Trophoblast cell (in vitro differentiated cells and primary cell): ENCODE measurements around the gene GBX2.

Experiments used
- DNase-seq, 2 donors: peaks; one replicate each; pipeline ENCODE4 v3.0.0-alpha.2; 2016
- H2AFZ ChIP-seq: 2 replicates; pipeline ENCODE4 v1.6.1; 2013; ENCODE audit warnings: low read length, moderate library complexity, mild to moderate bottlenecking; ENCODE audit not compliant: insufficient read depth, poor library complexity
- H2AK5ac ChIP-seq: 2 replicates; pipeline ENCODE4 v1.6.1; 2013; ENCODE audit warnings: mild to moderate bottlenecking, low read length
- H2BK120ac ChIP-seq: 2 replicates; pipeline ENCODE4 v1.6.1; 2013; ENCODE audit warnings: low read length, mild to moderate bottlenecking, moderate library complexity; ENCODE audit not compliant: insufficient read depth, poor library complexity
- H2BK12ac ChIP-seq: 2 replicates; pipeline ENCODE4 v1.6.1; 2013; ENCODE audit warnings: mild to moderate bottlenecking, low read length, moderate library complexity
- H2BK5ac ChIP-seq: 2 replicates; pipeline ENCODE4 v1.6.1; 2013; ENCODE audit warnings: low read length, low read depth, moderate library complexity, mild to moderate bottlenecking; ENCODE audit not compliant: poor library complexity
- H3K14ac ChIP-seq: 2 replicates; pipeline ENCODE4 v1.6.1; 2013; ENCODE audit warnings: mild to moderate bottlenecking, low read length
- H3K18ac ChIP-seq: 2 replicates; pipeline ENCODE4 v1.6.1; 2013; ENCODE audit warnings: mild to moderate bottlenecking, low read length
- H3K23ac ChIP-seq: 2 replicates; pipeline ENCODE4 v1.6.1; 2013; ENCODE audit warnings: low read length
- H3K27ac ChIP-seq: 2 replicates; pipeline ENCODE4 v1.5.1; 2013; ENCODE audit warnings: low read depth, mild to moderate bottlenecking, inconsistent platforms, low read length, moderate library complexity
- H3K27me3 ChIP-seq: 2 replicates; pipeline ENCODE4 v1.6.1; 2013; ENCODE audit warnings: inconsistent platforms, mild to moderate bottlenecking, low read length, moderate library complexity; ENCODE audit not compliant: insufficient read depth
- H3K36me3 ChIP-seq, 2 experiments: 1 replicate in 1 of 2; 2 replicates in 1 of 2; pipeline ENCODE4 v1.6.1; 2013; ENCODE audit warnings: low read length in 2 of 2, mild to moderate bottlenecking in 2 of 2, moderate library complexity in 1 of 2; ENCODE audit not compliant: insufficient read depth in 2 of 2, control insufficient read depth in 1 of 2
- H3K4ac ChIP-seq: 2 replicates; pipeline ENCODE4 v1.6.1; 2013; ENCODE audit warnings: low read depth, mild to moderate bottlenecking, low read length, moderate library complexity
- H3K4me1 ChIP-seq, 2 experiments: 1 replicate in 1 of 2; 2 replicates in 1 of 2; pipeline ENCODE4 v1.6.1; 2013; ENCODE audit warnings: low read length in 2 of 2, mild to moderate bottlenecking in 2 of 2, moderate library complexity in 1 of 2; ENCODE audit not compliant: insufficient read depth in 2 of 2, control insufficient read depth in 1 of 2
- H3K4me2 ChIP-seq: 2 replicates; pipeline ENCODE4 v1.6.1; 2013; ENCODE audit warnings: inconsistent platforms, mild to moderate bottlenecking, low read length, moderate library complexity
- H3K4me3 ChIP-seq: 2 replicates; pipeline ENCODE4 v1.5.1; 2013; ENCODE audit warnings: mild to moderate bottlenecking, low read depth, low read length, inconsistent platforms
- H3K79me1 ChIP-seq: one replicate; pipeline ENCODE4 v1.6.1; 2013; ENCODE audit warnings: low read length
- H3K79me2 ChIP-seq: 2 replicates; pipeline ENCODE4 v1.6.1; 2013; ENCODE audit warnings: low read length, mild to moderate bottlenecking; ENCODE audit not compliant: control insufficient read depth, insufficient read depth, poor library complexity
- H3K9ac ChIP-seq: 2 replicates; pipeline ENCODE4 v1.6.1; 2013; ENCODE audit warnings: mild to moderate bottlenecking, low read length
- H3K9me3 ChIP-seq: 2 replicates; pipeline ENCODE4 v1.6.1; 2013; ENCODE audit warnings: low read depth, mild to moderate bottlenecking, control low read depth, inconsistent platforms, low read length; ENCODE audit not compliant: insufficient read depth
- H4K12ac ChIP-seq: 2 replicates; pipeline ENCODE4 v1.6.1; 2013; ENCODE audit warnings: low read depth, mild to moderate bottlenecking, low read length, moderate library complexity
- H4K8ac ChIP-seq: 2 replicates; pipeline ENCODE4 v1.6.1; 2013; ENCODE audit warnings: low read depth, mild to moderate bottlenecking, low read length, moderate library complexity
- H4K91ac ChIP-seq: one replicate; pipeline ENCODE4 v1.6.1; 2013; ENCODE audit warnings: low read depth, mild to moderate bottlenecking, low read length, moderate library complexity
- WGBS: extraction: QIAGEN DNeasy Blood & Tissue Kit; methylation state at CpG from one replicate; pipeline ENCODE4 v1.1.7; 2013; ENCODE audit warnings: missing lambda C conversion rate; ENCODE audit not compliant: insufficient read length, insufficient coverage; ENCODE audit errors: extremely low coverage; 5-methylcytosine and 5-hydroxymethylcytosine counted together

GBX2 gene

DNA sequence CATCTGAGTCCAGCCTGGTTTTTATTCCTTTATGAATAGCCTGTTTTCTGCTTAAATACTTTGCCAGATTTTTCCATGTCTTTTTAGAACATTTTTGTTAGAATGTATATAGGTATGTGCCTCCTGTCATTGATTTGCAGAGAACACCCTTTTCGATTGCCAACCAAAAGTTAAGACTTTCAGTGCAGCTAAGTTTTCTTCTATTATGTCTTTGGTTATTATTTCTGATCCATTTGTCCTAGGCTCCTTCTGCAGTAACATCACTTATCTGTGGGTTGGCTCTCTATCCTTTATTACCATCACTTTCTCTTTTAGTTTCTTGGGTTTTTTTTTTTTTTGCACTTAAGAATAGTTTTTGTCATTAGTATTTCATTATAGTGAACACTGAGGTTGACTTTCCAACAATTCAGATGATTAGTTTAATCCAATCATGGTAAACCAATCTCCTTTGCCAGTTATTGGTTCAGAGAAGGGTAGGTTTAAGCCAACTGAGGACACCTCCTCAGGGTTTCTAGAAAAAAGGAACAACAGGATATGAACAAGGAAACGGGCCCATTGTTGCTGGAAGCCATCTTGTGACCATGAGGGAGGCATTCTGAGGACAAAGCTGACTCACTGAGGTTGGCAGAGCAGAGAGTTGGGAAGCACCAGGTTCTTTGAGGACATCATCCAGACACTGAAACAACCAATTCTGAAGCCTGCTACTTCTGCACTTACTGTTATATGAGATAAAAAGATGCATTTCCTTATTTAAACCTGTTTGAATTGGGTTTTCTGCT is 37.9 kb upstream of the GBX2 start:
- WGBS = no CpG with 5 or more reads among the region's 2 CpGs
- H2AFZ ChIP-seq = no peak overlapping the region
- no peak overlapping the region for H4K91ac ChIP-seq
- no peak overlapping the region for H3K4me2 ChIP-seq
- H3K14ac ChIP-seq = no peak overlapping the region
- H3K9me3 ChIP-seq = peaks cover 5% of the 10 kb centered on the region
- no peak overlapping the region for H4K12ac ChIP-seq
- no peak for DNase-seq
- no peak overlapping the region for H3K4me3 ChIP-seq
- no peak overlapping the region for H3K27ac ChIP-seq
- H2AK5ac ChIP-seq = no peak overlapping the region
- no peak overlapping the region for H4K8ac ChIP-seq
- H3K9ac ChIP-seq = no peak overlapping the region
- H3K4me1 ChIP-seq = peaks cover 0 to 7% of the 10 kb centered on the region in 2 experiments
- H3K23ac ChIP-seq = no peak overlapping the region
- H2BK120ac ChIP-seq = no peak overlapping the region
- H3K79me2 ChIP-seq = no peaks in the 10 kb centered on the region
- H3K4ac ChIP-seq = no peak overlapping the region
- H3K36me3 ChIP-seq = no peaks in the 10 kb centered on the region
- H3K18ac ChIP-seq = no peak overlapping the region
- H3K79me1 ChIP-seq = no peaks in the 10 kb centered on the region
- H2BK5ac ChIP-seq = no peak overlapping the region
- no peaks in the 10 kb centered on the region for H3K27me3 ChIP-seq
- H2BK12ac ChIP-seq = no peak overlapping the region

DNA sequence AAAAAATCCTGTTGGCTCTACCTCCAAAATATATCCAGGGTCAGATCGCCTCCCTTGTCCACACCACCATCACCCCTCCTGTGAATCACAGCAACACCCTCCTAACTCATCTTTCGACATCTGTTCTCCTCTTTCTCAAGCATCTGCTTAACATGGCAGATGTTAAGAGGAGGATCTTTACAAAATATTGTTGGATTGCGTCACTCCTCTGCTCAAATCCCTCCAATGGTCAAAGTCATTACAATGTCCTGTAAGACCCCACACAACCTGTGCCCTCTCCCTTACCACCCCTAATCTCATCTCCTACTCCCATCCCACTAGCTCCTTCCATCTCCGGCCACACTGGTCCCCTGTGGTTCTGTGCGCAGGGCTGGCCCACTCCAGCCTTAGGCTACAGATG is 36.8 kb upstream of the GBX2 start:
- Histone ChIP-seq H2BK5ac (no peak overlapping the region), H3K79me2 (no peaks in the 10 kb centered on the region), H4K8ac (no peak overlapping the region), H3K23ac (no peak overlapping the region), H3K79me1 (no peaks in the 10 kb centered on the region), H3K4ac (no peak overlapping the region), H2BK12ac (no peak overlapping the region), H2AFZ (no peak overlapping the region), H3K18ac (no peak overlapping the region), H4K91ac (no peak overlapping the region), H2BK120ac (no peak overlapping the region), H3K27me3 (no peaks in the 10 kb centered on the region), H3K27ac (no peak overlapping the region), H3K36me3 (no peaks in the 10 kb centered on the region), H3K4me1 (peaks cover 2 to 6% of the 10 kb centered on the region in 2 experiments), H3K4me2 (no peak overlapping the region), H2AK5ac (no peak overlapping the region), H3K9me3 (peaks cover 5% of the 10 kb centered on the region), H4K12ac (no peak overlapping the region), H3K9ac (no peak overlapping the region), H3K14ac (no peak overlapping the region), H3K4me3 (no peak overlapping the region)
- no peak for DNase-seq
- no CpG with 5 or more reads among the region's 5 CpGs for WGBS

- Histone ChIP-seq H3K79me1 (no peaks in the 10 kb centered on the region), H3K4ac (no peak overlapping the region), H3K36me3 (no peaks in the 10 kb centered on the region), H3K9me3 (no peaks in the 10 kb centered on the region), H3K27ac (no peak overlapping the region), H2BK12ac (no peak overlapping the region), H2BK5ac (no peak overlapping the region), H4K8ac (no peak overlapping the region), H3K79me2 (no peaks in the 10 kb centered on the region), H3K4me1 (peaks cover 0 to 2% of the 10 kb centered on the region in 2 experiments), H3K4me2 (no peak overlapping the region), H2AFZ (no peak overlapping the region), H3K4me3 (no peak overlapping the region), H2BK120ac (no peak overlapping the region), H4K12ac (no peak overlapping the region), H3K14ac (no peak overlapping the region), H3K27me3 (no peaks in the 10 kb centered on the region), H3K18ac (no peak overlapping the region), H2AK5ac (no peak overlapping the region), H3K9ac (no peak overlapping the region), H3K23ac (no peak overlapping the region), H4K91ac (no peak overlapping the region)
- whole genome bisulfite sequencing = no CpG with 5 or more reads among the region's 7 CpGs
- no peak for DNase-seq
These were observed 32.2 kb upstream of the GBX2 start for GRCh38 chr2:236200378-236200777.

DNA sequence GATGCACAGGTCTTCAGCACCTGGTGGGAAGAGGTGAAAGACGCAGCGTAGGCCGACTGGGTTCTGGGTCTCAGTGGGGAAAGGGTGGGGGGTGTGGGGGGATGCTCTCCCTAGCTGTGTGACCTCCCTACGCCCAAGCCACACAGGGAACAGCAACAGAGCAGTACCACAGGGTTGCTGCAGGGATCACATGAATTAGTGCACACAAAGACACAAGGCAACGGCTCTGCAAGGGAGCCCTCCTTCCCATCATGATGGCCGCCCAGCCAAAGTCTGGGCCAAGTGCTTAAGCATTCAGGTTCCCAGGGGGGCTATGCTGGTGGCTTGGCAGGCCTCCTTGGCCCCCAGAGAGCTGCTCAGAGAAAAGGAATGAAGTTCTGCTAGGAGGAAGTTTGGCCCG is 28.2 kb upstream of the GBX2 start:
- H3K9ac ChIP-seq = no peak overlapping the region
- no peaks in the 10 kb centered on the region for H3K79me1 ChIP-seq
- H3K4me3 ChIP-seq = no peak overlapping the region
- WGBS = no CpG with 5 or more reads among the region's 7 CpGs
- peaks cover 3% of the 10 kb centered on the region for H3K9me3 ChIP-seq
- no peak overlapping the region for H3K4me2 ChIP-seq
- H2BK5ac ChIP-seq = no peak overlapping the region
- no peak overlapping the region for H2AFZ ChIP-seq
- no peak overlapping the region for H2AK5ac ChIP-seq
- H3K27ac ChIP-seq = no peak overlapping the region
- no peak overlapping the region for H2BK12ac ChIP-seq
- no peak overlapping the region for H4K8ac ChIP-seq
- H3K36me3 ChIP-seq = no peaks in the 10 kb centered on the region
- H3K14ac ChIP-seq = no peak overlapping the region
- no peak overlapping the region for H3K18ac ChIP-seq
- no peak overlapping the region for H4K91ac ChIP-seq
- DNase-seq = no peak
- H3K27me3 ChIP-seq = no peaks in the 10 kb centered on the region
- H3K79me2 ChIP-seq = no peaks in the 10 kb centered on the region
- H3K4ac ChIP-seq = no peak overlapping the region
- no peak overlapping the region for H3K23ac ChIP-seq
- no peak overlapping the region for H4K12ac ChIP-seq
- peaks cover 0 to 2% of the 10 kb centered on the region in 2 experiments for H3K4me1 ChIP-seq
- H2BK120ac ChIP-seq = no peak overlapping the region
